ENCODE data around the gene ERI3.

ERI3 gene

DNA sequence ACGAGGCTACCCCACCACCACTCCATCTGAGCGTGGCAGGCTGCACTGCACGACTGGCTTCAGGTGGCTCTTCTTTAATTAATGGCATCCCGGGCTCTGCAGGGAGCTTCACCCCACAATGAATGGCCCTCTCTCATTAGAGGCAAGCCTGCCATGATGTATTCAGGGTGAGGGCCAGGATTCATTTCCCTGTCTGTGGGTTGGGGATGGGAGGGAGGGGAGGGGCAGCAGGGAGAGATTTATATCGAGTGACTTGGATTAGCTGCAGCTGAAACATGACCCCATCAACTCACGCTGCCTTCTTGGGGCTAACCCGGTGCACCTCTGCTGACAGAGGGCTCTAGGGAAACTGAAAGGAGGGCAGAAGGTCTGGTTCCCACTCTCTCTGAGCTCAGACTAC, 54.2 kb downstream of the ERI3 start:
- no peak overlapping the region for H3K4me3 ChIP-seq (ENCODE audit: low read depth, low read length)
- no peak overlapping the region for H2AFZ ChIP-seq
- no peak overlapping the region for H3K4me2 ChIP-seq (ENCODE audit: low read length)
- peaks cover 7% of the 10 kb centered on the region for H3K4me1 ChIP-seq
- no peaks in the 10 kb centered on the region for H3K36me3 ChIP-seq (ENCODE audit: control insufficient read depth, insufficient read depth, low read length)
- peak overlapping the region; percentile 60 for H3K27ac ChIP-seq
- no peaks in the 10 kb centered on the region for H3K27me3 ChIP-seq (ENCODE audit: control insufficient read depth, insufficient read depth, low read length)
- no peaks in the 10 kb centered on the region for H3K9me3 ChIP-seq (ENCODE audit: control insufficient read depth, low read length)
- no peaks in the 10 kb centered on the region for H3K79me2 ChIP-seq
- no peak overlapping the region for H3K9ac ChIP-seq
- TF ChIP-seq, protein P1, sequence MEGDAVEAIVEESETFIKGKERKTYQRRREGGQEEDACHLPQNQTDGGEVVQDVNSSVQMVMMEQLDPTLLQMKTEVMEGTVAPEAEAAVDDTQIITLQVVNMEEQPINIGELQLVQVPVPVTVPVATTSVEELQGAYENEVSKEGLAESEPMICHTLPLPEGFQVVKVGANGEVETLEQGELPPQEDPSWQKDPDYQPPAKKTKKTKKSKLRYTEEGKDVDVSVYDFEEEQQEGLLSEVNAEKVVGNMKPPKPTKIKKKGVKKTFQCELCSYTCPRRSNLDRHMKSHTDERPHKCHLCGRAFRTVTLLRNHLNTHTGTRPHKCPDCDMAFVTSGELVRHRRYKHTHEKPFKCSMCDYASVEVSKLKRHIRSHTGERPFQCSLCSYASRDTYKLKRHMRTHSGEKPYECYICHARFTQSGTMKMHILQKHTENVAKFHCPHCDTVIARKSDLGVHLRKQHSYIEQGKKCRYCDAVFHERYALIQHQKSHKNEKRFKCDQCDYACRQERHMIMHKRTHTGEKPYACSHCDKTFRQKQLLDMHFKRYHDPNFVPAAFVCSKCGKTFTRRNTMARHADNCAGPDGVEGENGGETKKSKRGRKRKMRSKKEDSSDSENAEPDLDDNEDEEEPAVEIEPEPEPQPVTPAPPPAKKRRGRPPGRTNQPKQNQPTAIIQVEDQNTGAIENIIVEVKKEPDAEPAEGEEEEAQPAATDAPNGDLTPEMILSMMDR (IDR thresholded peaks at IDR 0.05) = no peak

DNA sequence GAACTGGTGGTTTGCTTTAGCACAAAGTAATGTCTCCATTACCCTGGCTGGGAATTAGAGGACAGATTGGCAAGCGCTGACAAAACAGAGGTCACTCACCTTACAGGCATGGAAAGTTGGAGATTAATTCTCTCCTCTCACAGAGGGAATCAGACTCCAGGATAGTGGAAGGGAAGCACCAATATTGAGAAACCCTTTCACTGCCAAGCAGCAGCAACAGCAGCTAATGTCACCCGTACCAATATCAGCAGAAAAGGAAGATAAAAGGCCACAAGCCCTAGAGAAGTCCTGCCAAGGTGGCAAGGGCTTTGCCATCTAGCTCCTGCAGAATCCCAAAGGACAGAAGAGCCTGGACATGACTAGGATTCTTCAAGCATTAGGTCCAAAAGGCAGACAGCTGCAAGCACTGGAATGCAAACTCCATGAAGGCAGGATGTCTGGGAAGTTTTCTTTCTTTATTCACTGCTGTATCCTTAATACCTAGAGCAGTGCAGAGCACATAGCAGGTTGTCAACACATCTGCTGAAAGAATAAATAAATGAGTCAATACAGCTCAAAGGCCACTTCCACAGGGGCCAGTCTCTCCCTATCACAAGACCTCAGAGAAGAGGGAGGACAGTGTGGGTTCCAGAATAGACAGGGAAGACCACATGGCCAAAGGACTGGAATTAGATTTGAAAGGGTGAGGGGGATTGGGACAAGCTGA, 57.2 kb downstream of the ERI3 start:
- H3K27ac ChIP-seq = no peak overlapping the region
- peaks cover 25% of the 10 kb centered on the region for H3K4me1 ChIP-seq
- H3K4me3 ChIP-seq (ENCODE audit: low read depth, low read length) = no peak overlapping the region
- no peak overlapping the region for H2AFZ ChIP-seq
- H3K9ac ChIP-seq = no peak overlapping the region
- no peaks in the 10 kb centered on the region for H3K27me3 ChIP-seq (ENCODE audit: control insufficient read depth, insufficient read depth, low read length)
- H3K9me3 ChIP-seq (ENCODE audit: control insufficient read depth, low read length) = no peaks in the 10 kb centered on the region
- H3K79me2 ChIP-seq = no peaks in the 10 kb centered on the region
- TF ChIP-seq, protein P1 (IDR thresholded peaks at IDR 0.05) = no peak
- no peaks in the 10 kb centered on the region for H3K36me3 ChIP-seq (ENCODE audit: control insufficient read depth, insufficient read depth, low read length)
- no peak overlapping the region for H3K4me2 ChIP-seq (ENCODE audit: low read length)

DNA sequence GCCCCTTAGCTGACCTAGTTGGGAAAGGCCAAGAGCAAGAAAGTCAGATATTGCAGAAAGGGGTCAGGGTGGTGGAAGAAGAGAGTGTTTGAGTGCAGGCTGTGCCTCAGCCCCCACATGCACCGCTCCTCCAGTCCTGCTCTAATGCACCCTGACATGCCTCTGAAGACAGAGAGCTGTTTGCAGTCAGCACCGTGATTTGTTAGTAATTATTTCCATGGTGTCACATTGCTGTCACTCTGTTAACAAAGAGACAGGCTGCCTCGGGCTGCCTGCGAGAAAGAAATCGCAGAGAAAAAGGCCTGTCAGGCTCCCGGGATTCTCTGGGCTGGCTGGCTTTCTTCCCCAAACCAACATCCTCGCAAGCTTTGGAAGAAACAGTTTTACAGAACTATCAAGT, 58.3 kb downstream of the ERI3 start:
- Histone ChIP-seq H3K4me2 (ENCODE audit: low read length) (no peak overlapping the region), H3K79me2 (no peaks in the 10 kb centered on the region), H3K4me3 (ENCODE audit: low read depth, low read length) (no peak overlapping the region), H3K4me1 (peaks cover 29% of the 10 kb centered on the region), H3K9ac (no peak overlapping the region), H2AFZ (no peak overlapping the region), H3K9me3 (ENCODE audit: control insufficient read depth, low read length) (no peaks in the 10 kb centered on the region), H3K27me3 (ENCODE audit: control insufficient read depth, insufficient read depth, low read length) (no peaks in the 10 kb centered on the region), H3K27ac (no peak overlapping the region), H3K36me3 (ENCODE audit: control insufficient read depth, insufficient read depth, low read length) (no peaks in the 10 kb centered on the region)
- TF ChIP-seq, protein P1 (IDR thresholded peaks at IDR 0.05) = no peak

DNA sequence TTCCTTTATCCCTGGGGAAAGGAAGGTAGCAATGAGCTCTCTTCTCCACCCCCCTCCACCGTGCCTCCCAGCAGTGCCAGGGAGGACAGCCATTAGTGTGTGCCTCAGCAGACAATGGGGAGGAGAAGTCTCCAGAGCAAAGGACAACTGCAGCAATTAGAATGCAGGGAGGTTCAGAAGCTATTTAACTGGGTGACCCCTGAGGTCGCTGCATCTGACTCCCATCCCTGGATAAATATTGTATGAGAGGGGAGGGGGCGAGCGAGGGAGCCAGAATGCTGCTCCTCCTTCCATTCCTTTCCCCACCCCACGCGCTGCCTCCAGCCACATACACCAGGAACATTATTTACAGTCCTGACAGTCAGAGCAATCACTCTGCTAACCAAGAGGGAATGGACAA, 59.0 kb downstream of the ERI3 start:
- Histone ChIP-seq H3K27ac (no peak overlapping the region), H3K4me2 (ENCODE audit: low read length) (no peak overlapping the region), H3K27me3 (ENCODE audit: control insufficient read depth, insufficient read depth, low read length) (no peaks in the 10 kb centered on the region), H3K79me2 (no peaks in the 10 kb centered on the region), H2AFZ (no peak overlapping the region), H3K36me3 (ENCODE audit: control insufficient read depth, insufficient read depth, low read length) (no peaks in the 10 kb centered on the region), H3K9ac (no peak overlapping the region), H3K4me3 (ENCODE audit: low read depth, low read length) (no peak overlapping the region), H3K9me3 (ENCODE audit: control insufficient read depth, low read length) (no peaks in the 10 kb centered on the region), H3K4me1 (peaks cover 23% of the 10 kb centered on the region)
- TF ChIP-seq, protein P1 (IDR thresholded peaks at IDR 0.05) = no peak

DNA sequence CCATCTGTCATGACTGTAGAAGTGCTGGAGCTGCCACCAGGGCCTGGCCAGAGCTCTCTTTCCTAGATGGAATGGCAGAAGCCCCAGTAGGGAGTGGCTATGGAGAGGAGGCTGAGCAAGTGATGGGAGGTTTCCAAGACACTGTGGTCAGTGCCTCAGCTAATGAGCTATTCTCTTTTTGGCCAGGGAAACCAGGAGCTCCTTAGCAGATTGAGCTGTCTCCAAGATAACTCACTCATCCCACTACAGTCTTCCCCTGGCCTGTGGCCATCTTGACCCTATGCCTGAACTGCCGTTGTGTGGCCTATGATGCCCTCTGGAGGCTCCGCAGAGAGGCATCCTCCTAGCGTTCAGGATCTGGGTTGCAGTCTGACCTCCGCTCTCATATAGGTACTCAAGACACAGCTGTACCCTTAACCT, 60.5 kb downstream of the ERI3 start:
- H3K27me3 ChIP-seq (ENCODE audit: control insufficient read depth, insufficient read depth, low read length) = no peaks in the 10 kb centered on the region
- H3K36me3 ChIP-seq (ENCODE audit: control insufficient read depth, insufficient read depth, low read length) = no peaks in the 10 kb centered on the region
- no peak overlapping the region for H3K9ac ChIP-seq
- H3K79me2 ChIP-seq = no peaks in the 10 kb centered on the region
- no peaks in the 10 kb centered on the region for H3K9me3 ChIP-seq (ENCODE audit: control insufficient read depth, low read length)
- TF ChIP-seq, protein P1 (IDR thresholded peaks at IDR 0.05) = peak; percentile 20
- H2AFZ ChIP-seq = no peak overlapping the region
- H3K4me3 ChIP-seq (ENCODE audit: low read depth, low read length) = no peak overlapping the region
- H3K4me2 ChIP-seq (ENCODE audit: low read length) = no peak overlapping the region
- peak overlapping the region; percentile 87 for H3K27ac ChIP-seq
- peaks cover 22% of the 10 kb centered on the region for H3K4me1 ChIP-seq

Data from parathyroid adenoma (tissue), 2 donors.